ENCODE measurements around the gene ITSN1.

GRCh38 chr21:33878824-33879223, 236.5 kb downstream of the ITSN1 start:
- TF ChIP-seq CTCF (IDR thresholded peaks at IDR 0.05) (no peak), POLR2A (IDR thresholded peaks at IDR 0.05) (no peak)

Measured in body of pancreas (tissue), 4 donors.